ENCODE data around the gene NOL4L.

The NOL4L gene

DNA sequence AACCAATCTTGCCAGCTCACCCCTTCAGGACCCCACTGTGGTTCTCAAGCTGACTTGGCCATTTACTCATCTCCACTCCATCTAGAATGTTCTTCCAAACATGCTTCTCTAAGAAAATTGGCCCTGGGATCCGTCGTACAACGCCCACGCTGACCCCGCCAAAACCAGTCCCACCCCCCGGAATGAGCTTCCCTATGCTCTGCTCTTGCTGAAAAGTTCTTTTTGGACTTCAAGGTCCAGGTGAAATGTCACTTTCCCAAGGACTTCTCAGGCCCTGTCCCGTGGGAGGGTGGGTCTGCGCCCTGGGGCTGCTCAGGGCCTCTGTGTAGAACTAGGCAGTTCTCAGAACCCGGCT is 9.9 kb downstream of the NOL4L start:
- no peak for DNase-seq

DNA sequence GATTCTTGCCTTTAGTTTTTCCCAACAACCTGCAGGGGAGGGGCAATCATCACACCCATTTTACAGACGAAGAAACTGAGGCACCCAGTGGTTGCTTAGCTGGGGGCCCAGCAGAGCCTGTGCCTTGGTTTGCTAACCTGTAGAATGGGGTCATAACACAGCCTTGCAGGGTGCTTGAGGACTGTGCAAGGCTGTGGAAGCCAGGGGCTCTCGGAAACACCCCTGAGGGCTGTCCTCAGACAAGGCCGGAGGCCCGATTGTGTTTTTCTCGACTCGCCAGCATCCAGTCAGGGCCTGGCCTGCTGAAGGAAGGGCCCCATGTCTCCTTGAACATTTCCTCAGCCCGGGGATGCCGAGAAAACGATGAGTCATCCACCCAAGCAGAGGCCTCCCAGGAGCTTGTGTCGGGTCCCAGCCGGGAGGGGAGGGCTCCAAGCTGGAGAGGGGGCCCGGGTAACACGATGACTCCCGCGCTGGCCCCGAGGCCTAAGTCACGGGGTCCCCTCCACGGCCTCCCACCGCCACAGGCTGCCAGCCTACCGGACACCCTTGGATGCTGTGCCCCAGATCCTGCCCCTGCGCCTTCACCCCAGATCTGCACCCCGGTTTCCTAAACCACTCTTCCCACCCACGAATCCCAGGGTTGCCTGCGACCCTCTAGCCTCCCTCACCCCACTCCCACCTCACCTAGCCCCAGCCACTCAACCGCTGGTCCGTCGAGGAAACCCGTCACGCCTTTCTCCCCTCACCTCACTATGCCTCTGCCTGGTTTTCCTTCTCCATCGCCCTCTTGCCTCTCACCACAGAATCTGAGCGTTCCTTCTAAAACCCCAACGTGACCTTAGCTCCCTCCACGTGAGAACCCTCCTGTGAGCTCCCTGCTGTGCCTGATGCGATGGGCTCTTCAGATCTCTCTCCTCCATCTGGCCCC is 10.6 kb downstream of the NOL4L start:
- DNase-seq = peak; percentile 71 to 83

DNA sequence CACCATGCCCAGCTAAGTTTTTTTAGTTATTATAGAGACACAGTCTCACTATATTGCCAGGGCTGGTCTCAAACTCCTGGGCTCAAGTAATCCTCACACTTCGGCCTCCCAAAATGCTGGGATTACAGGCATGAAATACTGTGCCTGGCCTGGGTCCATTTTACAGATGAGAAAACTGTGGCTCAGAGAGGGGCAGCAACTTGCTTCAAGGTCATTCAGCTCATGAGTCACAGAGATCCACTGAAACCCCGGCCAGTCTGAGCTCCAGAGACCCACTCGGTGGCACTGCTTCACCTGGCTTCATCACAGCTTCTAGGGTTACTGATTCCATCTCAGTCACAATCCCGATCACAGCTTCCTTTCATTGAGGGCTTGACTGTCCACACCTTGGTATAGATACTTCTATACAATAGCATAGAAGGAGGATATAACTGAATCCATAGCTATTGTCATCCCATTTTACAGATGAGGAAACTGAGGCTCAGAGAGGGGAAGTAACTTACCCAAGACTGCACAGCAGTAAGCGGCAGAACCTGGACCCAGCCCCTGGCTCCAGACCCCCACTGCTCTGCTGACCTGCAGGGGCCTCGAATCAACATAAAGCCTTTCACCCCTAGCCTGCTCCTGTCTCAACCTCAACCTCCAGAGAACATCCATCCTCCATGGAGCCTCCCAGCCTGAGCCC is 11.8 kb downstream of the NOL4L start:
- DNase-seq = no peak

DNA sequence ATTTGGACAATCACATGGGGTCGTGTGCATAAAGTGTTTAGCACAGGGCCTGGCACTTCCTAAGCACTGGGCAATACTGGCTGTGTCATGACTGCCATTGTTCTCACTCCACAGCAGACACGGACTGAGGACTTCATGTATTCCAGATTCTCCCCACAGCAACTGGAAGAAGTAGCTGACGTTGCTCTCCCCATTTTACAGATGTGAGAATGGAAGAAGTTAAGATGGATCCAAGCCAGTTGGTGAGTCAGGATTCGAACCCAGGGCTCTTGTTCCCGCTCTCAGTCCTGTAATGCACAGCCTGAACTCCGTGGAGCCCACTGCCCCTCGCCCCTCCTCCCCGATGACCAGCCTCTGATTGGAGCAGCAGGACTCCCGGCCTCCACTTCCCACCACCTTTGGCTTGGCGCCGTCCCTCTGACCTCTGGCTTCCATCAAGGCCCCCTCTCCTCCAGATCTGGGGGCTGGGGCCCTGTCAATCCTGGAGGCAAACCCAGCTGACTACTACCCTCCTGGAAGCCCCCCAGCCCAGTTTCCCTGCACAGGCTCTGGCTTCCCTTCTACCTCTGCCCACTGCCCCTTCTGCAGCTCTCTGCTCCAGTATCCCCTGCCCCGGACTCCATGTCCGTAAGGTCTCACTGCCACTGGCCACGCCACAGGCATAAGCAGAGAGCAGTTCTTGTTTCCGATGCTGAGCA is 12.7 kb downstream of the NOL4L start:
- DNase-seq = no peak

DNA sequence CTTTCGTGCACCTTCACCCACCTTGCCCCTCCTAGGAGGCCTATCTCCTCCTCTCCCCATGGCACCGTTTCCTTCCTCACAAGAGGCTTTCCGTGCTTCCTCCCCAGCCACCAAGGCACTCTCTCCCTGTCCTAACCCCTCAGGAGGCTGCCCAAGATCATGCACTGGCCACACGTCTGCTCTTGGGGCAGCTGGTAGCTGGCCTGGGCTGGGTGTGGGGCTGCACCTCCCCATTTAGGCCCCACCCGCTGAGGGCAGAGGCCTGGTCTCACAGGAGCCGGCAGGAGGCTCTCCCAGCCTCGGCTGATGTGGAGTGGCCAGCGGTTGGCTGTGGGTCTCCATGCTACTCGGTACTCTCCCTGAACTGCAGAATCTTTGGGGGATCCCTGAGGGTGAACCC is 13.6 kb downstream of the NOL4L start:
- DNase-seq = no peak

DNA sequence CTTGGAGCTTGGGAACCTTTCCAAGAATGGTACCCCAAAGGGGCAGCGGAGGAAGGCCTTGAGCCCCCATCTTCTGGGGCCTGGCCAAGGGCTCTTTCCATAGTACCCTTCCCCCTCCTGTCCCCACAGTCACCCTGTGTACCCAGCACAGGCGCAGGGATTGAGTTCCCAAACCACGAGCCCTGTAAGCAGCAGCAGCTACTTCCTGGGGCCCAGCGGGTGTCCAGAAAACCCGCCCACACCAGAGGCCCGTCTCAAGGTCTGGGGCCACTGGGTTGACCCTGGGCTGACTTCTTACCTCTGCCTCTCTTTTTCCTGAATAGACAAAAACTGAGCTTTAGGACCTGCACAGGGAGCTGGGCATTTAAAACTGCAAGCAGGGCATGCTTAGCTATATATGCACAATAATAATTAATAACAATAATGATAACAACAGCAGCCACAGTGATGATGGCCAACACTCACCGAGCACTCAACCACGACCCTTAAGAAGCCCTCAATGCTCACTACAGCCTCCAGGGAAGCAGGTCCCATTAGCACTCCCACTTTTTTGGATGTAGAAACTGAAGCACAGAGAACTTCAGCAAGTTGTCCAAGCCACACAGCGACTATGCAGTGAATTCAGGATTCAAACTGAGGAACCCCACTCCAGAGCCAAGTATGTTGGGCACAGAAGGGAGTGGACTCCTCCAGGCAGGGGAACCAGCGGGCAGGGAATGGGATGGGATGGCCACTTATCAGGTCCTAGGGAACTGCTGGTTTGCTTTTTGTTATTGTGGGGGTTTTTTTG is 14.5 kb downstream of the NOL4L start:
- DNase-seq = no peak

DNA sequence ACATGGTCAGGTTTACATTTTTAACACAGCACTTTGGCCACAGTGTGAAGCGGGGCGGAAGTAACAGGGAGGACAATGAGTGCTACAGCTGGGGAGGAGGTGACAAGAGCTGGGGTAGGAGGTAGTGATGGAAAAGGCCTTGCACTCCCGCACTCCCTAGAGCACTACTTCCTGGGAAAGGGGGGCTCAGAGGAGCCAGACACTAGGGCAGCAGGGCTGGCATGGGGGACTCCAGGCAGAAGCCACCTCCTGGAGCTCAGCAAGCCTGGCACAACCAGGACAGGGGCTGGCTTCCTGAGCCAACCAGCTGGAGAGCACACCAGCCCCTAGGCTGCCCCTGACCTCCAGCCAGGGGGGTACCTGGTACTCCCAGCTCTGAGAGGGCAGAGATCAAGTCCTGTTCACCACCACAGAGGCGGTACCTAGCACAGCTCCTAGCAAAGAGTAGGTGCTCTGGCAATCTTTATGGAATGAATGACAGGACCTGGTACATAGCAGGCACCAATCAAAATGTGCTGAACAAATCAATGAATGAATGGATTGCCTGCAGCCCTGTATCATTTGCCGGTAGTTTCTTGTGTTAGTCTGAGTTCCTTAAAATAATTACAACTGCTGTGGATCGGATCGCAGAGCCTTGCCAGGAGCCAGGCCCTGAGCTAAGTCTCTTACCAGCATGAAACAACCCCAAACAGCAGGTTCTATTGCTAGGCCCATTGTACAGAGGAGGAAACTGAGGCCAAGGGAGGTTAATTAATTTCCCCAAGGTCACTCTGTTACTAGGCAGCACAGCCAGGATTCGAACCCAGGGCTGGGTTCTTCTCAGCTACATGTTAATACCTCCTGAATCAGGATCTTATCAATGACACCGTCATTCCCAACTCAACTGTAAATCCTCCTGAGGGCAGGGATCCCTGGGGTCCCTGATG is 15.5 kb downstream of the NOL4L start:
- DNase-seq = no peak

DNA sequence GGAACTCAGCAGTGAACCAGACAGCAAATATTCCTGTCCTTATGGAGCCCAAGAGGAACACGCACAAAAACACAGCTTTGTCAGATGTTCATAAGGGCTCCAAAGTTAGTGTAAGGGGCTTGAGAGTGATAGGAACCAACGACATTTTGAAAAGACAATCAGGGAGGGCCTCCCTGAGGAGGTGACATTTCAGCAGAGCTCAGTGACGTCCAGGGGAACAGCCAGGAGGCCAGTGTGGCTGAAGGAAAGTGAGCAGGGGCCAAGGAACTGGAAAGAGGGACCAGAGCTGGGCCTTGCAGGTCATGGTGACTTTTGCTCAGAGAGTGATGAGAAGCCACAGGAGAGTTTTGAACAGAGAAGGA is 16.1 kb downstream of the NOL4L start:
- no peak for DNase-seq

DNA sequence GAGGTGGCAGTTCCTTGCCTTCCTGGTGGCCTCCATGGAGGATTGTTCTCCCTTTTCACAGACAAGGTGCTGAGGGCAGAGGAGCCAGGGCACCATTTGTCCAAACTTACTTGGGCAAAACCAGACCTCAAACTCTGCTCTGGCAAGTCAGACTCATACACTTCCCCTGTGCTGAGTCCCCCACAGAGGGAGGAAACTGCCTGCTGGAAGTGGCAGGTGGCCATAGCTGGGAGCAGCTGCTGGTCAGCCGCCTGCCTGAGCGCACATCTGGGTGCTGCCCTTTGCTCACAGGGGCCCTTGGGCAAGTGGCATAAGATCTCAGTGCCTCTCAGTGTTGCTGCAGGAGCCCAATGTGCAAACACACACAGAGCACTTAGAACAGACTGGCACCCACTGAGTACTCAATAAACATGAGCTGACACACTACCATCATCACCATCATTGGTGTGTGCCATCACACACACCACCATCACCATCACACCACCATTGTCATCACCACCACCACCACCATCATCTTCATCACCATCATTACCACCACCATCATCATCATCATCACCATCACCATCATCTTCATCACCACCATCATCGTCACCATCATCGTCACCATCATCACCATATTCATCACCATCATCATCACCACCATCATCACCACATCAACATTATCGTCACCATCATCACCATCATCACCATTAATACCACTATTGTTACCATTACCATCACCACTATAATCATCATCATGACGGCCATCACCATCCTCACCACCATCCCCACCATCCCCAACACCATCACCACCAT is 17.6 kb downstream of the NOL4L start:
- no peak for DNase-seq

DNA sequence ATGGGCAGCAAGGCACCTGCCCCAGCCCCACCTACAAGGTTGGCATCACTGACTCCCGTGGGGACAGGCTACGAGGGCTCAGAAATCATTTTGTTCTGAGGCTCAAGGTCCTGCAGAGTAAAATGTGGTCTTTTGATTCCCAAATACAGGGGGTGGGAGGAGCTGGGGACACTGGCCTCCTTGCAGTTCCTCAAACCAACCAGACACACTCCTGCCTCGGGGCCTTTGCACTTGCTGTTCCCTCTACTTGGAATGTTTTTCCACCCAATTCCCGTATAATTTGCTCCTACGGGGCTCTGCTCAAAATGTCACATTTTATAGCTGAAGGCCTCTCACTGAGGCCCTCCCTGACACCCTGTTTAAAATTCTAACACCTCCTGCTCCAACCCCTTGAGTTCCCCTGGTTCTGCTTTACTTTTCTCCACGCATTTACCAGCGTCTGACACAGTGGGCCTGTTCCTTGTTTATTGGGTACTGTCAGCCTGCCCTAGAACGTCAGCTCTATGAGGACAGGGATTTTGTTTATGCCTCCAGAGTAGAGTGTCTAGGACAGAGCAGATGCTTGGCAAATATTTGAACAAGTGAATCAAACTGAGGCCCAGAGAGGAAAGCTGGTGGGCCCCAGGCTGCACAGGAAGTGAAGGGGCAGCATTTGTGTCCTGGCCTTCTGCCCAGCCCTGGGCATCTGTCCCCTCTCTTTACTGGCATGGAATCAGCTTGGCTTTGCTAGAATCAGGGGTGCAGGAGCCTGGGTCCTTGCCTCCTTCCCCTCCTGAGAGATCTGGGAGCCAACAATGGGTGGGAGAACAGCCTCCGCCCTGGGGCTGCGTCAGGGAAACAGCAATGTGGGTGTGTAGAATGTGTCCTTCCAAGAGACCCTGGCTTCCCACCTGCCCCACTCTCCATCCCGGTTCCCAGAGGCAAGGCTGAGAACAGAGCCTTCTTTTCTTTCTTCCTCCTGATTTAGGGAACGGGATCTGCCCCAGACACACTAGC is 18.5 kb downstream of the NOL4L start:
- no peak for DNase-seq

DNA sequence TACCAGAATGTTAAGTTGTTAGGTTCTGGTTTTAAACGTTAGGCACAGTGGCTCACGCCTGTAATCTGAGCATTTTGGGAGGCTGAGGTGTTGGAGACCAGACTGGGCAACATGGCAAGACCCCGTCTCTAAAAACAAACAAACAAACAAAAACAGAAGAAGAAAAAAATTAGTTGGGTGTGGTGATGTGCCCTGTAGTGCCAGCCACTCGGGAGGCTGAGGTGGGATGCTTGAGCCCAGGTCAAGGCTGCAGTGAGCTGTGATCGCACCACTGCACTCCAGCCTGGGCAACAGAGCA is 19.4 kb downstream of the NOL4L start:
- DNase-seq = no peak

DNA sequence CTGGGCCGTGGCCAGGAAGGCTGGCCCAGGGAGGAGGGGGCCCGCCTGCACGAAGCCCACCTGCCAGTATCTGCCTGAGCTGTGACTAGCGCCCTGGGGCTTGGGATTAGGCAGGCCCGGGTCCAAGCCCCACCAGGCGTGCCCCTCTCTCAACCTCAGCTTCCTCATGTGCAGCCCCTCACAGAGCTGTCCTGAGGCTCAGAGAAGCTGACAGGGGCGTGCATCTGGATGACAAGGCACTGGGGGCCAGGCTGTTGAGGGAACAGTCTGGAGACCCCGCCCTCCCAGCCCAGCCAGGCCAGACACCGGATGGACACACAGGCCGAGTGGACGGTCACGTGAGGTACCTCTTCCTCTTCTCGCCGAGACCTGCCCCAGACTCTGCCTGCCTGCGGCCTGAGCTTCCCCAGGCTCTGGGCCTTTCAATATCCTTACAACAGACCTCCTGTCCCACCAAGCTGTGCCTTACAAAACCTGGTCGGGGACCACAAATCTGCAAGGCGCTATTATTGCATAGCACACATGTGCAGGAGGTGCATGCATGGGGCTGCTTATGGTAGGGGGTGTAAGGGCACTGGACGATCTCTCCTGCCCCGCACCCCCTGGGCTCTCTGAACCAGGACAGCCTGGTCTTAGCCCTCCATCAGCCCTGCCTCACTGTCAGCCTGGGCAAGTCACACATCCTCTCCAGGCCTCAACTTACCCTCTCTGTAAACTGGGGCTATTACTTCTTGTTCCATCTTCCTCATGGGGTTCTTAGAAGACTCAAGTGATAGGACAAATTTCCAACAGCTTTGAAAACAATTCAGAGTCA is 20.0 kb downstream of the NOL4L start:
- DNase-seq = no peak

DNA sequence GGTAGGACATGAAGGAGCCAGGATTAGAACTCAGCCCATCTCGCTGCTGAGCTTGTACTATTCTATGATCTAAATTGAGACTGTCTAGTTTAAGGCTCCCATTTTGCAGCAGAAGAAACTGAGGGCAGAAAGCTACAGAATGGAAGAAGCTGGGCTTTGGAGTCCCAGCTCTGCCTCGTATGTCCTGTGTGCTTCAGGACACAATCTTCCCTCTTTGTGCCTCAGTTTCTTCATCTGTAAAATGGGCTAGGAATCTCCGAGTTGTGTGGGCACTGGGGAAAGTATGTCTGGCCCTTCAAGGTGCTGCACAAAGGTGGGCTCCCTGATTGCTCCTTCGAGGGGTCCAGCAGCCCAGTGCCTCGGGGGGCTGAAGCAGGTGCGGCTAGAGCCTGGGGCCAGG is 20.7 kb downstream of the NOL4L start:
- no peak for DNase-seq

DNA sequence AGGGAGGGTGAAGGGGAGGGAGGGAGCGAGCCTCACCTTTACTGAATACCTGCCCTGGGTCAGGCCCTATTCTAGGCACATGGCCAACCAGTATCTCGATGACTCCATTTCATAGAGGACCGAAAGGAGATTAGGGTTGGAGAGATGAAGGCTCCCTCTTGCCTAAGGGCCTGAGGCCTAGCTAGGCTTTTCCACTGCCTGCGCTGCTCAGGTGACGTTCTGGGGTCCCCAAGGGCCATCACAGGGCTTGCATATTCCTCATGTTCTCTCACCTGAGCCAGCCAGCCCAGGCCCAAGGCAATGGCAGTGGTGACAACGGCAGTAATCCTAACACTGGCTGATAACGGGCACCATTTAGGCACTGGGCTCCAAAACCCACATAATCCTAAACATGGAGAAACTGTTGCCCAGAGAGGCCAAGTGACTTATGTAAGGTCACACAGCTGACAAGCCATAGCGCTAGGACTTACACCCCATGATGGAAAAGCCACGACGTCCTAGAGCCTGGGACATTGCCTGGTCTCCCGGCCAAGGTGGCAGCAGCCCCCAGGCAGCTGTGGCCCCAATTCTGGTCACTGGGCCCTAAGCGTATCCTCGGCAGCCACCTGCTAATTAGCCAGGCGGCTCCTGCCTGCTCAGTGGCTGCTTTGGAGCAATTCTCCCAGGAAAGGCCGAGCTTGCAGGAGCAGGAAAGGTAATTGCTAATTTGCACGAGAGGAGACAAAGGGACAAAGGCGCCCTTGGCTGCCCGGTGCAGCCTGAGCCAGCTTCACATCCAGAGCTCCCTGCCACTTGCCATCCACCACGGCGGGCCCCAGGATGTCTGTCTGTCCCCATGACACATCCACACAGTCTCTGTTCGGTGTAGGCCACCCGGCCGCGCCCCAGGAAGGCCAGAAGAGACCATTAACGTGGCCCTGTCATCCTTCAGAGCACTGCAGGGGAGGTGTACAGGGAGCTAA is 21.5 kb downstream of the NOL4L start:
- no peak for DNase-seq

DNA sequence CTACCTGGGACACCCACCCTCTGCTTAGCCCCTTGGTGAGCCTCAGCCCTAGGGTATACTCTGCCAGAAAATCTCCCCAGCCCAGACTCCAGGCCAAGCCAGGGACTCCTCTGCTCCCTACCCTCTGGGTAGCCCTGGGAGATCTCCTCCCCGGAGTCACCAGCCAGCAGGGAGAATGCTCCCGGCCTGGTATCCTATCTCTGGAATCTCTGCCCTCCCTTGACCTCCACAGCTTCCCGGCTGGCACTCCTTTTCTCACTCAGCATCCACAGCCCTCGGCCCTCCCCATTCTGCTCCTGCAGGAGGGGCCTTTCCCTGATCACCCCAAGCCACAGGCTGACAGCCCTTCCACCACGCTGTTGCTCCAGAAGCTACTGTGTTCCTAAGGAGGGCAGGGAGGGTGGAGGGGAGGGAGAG is 22.6 kb downstream of the NOL4L start:
- no peak for DNase-seq

DNA sequence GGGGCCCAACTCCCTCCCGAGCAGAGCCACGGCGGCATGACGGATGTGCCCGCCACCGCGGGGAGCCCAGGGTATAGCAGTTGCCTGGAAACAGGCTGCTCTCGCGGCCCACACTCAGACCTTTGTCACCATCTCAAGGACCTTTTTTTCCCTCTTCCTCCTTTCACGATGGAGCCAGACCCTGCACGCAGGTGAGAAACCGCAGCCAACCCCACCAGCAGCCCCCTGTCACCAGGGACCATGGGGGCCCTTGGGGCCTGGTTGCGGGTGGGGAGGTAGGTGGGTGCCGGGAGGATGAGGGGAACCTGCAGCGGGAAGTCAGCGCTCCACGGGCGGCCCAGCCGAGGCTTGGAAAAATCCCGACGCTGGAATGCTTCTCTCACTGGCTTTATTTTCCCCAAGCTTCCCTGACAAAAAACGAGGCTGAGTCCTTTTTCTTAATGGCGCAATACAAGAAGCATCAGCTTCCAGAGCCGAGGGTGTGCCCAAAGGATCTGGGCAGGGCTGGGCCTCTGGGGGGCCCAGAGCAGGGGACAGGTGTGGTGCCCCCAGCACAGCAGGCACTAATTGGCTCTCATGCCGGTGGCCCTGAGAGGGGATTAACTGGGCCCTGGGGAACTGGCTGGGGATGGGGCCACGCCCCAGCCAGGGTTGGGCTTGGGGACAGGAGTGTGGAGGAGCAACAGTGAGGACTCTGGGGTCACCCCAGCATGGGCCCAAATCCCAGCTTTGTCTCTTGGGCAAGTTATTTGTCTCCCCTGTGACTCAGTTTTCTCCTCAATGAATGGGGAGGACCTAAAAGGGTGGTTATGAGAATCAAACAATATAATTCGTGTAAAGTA is 23.9 kb downstream of the NOL4L start:
- no peak for DNase-seq

DNA sequence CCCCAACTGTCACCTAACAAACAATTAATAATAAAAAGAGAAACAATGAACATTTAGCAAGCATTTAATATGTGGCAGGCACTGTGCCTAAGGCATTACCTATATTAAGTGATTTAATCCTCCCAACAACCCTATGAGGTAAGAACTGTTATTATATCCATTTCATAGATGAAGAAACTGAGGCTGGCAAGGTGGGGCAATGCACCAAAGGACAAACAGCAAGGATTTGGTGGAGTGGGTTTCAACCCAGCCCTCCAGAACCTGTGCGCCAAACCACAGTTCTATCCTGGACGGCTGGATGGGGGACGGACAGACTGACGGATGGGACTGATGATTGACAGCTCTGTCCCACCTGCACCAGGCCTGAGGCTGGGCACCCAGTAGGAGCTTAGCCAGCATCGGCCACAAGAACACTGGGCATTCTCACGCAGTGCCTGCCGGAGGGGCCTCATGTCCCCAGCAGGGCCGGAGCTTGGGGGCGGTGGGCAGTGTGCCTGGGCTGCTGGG is 24.6 kb downstream of the NOL4L start:
- DNase-seq = no peak

Data from Kasumi-1 (cell line).